Keratinocyte (primary cell): Measurements from ENCODE around the gene ASCC2. TPM values are rescaled to one million over a fixed set of nuclear protein-coding genes. Genes with fewer than 3 reads are reported as not detected.

Experiments used
- DNase-seq: peaks from one replicate; pipeline ENCODE4 v3.0.0-alpha.2; 2011; ENCODE audit warnings: low read depth, missing footprints, low spot score
- FAIRE-seq: peaks from 2 replicates; lab custom pipeline; 2011; peaks lifted over from hg19 to GRCh38; lab: Jason Lieb, UNC
- H2AFZ ChIP-seq: 2 replicates; pipeline ENCODE4 v1.6.0; 2012; ENCODE audit warnings: low read length, control low read depth, inconsistent platforms; ENCODE audit not compliant: control insufficient read depth
- H3K27ac ChIP-seq: 2 replicates; pipeline ENCODE4 v1.5.1; 2011; ENCODE audit warnings: low read length; ENCODE audit not compliant: control insufficient read depth, insufficient read depth
- H3K27me3 ChIP-seq: 3 replicates; pipeline ENCODE4 v1.6.0; 2011; ENCODE audit warnings: low read length; ENCODE audit not compliant: control insufficient read depth, insufficient read depth; ENCODE audit errors: extremely low read depth
- H3K36me3 ChIP-seq, 2 experiments: 2 replicates in 1 of 2; 3 replicates in 1 of 2; pipeline ENCODE4 v1.5.1; 2011; ENCODE audit warnings: low read length in 2 of 2, mild to moderate bottlenecking in 1 of 2; ENCODE audit not compliant: control insufficient read depth in 2 of 2, insufficient read depth in 2 of 2; ENCODE audit errors: extremely low read depth in 1 of 2
- H3K4me1 ChIP-seq: 3 replicates; pipeline ENCODE4 v1.5.1; 2011; ENCODE audit warnings: low read length; ENCODE audit not compliant: control insufficient read depth, insufficient read depth; ENCODE audit errors: extremely low read depth
- H3K4me2 ChIP-seq: 3 replicates; pipeline ENCODE4 v1.6.0; 2011; ENCODE audit warnings: low read depth, low read length; ENCODE audit not compliant: control insufficient read depth, insufficient read depth; ENCODE audit errors: extremely low read depth
- H3K4me3 ChIP-seq, 3 experiments: fragments of 200-600 bp in 1 of 3; sonication (generic) in 1 of 3; 2 replicates in 2 of 3; 3 replicates in 1 of 3; pipeline ENCODE4 v1.5.1; 2011 to 2016; ENCODE audit warnings: low read length in 3 of 3, mild to moderate bottlenecking in 3 of 3, control low read depth in 2 of 3, inconsistent platforms in 1 of 3, low read depth in 1 of 3, mixed read lengths in 1 of 3, mixed run types in 1 of 3, moderate library complexity in 1 of 3; ENCODE audit not compliant: control insufficient read depth in 2 of 3, insufficient read depth in 2 of 3; ENCODE audit errors: extremely low read depth in 1 of 3
- H3K79me2 ChIP-seq: 2 replicates; pipeline ENCODE4 v1.6.0; 2012; ENCODE audit warnings: low read length; ENCODE audit not compliant: control insufficient read depth, insufficient read depth
- H3K9ac ChIP-seq: 3 replicates; pipeline ENCODE4 v1.6.0; 2011; ENCODE audit warnings: low read length; ENCODE audit not compliant: control insufficient read depth, insufficient read depth; ENCODE audit errors: extremely low read depth
- H3K9me1 ChIP-seq: 3 replicates; pipeline ENCODE4 v1.6.0; 2011; ENCODE audit warnings: low read length; ENCODE audit not compliant: control insufficient read depth, insufficient read depth; ENCODE audit errors: extremely low read depth
- H3K9me3 ChIP-seq: 2 replicates; pipeline ENCODE4 v1.5.1; 2012; ENCODE audit warnings: low read depth, low read length; ENCODE audit not compliant: control insufficient read depth
- H4K20me1 ChIP-seq: 3 replicates; pipeline ENCODE4 v1.6.0; 2011; ENCODE audit warnings: low read length; ENCODE audit not compliant: control insufficient read depth, insufficient read depth; ENCODE audit errors: extremely low read depth
- CTCF ChIP-seq, 3 experiments: IDR thresholded peaks in 1 of 3; conservative IDR thresholded peaks in 1 of 3; optimal IDR thresholded peaks in 1 of 3; 2 replicates in 2 of 3; 3 replicates in 1 of 3; pipeline versions ENCODE3 to v1.5.1; 2011; ENCODE audit warnings: low read length in 3 of 3, mild to moderate bottlenecking in 3 of 3, moderate library complexity in 2 of 3, control low read depth in 1 of 3, inconsistent platforms in 1 of 3; ENCODE audit not compliant: insufficient read depth in 2 of 3; ENCODE audit errors: extremely low read depth in 1 of 3
- EZH2 ChIP-seq: IDR thresholded peaks from one replicate; pipeline ENCODE4 v1.6.1; 2012; ENCODE audit warnings: inconsistent platforms, mild to moderate bottlenecking, low read length, moderate library complexity
- dilution Hi-C: fragments of 300-500 bp; cut with MboI; formaldehyde crosslinking; loops from one replicate; pipeline ENCODE4 v1.7.0; 2020; ENCODE audit warnings: low sequenced_read_pairs; ENCODE audit not compliant: extremely low pct_ligation_motif_present
- polyA plus RNA-seq, 5 experiments: library from polyadenylated mRNA; depleted of rRNA in 3 of 5; stranded (reverse) in 3 of 5; stranded (forward) in 1 of 5; unstranded in 1 of 5; fragments of >200 nt; gene quantifications; 1 replicate in 1 of 5; 2 replicates in 3 of 5; 3 replicates in 1 of 5; pipeline versions ENCODE4 v1.2.1 to v1.2.3, GENCODE V29; 2011 to 2012; ENCODE audit warnings: missing spikeins in 2 of 5, low read depth in 1 of 5, low replicate concordance in 1 of 5

The ASCC2 gene
- polyA plus RNA-seq, 1 donor (not counting 4 experiments of a cell fraction or from before 2014, with no cell fraction given): 51.3 TPM

DNA sequence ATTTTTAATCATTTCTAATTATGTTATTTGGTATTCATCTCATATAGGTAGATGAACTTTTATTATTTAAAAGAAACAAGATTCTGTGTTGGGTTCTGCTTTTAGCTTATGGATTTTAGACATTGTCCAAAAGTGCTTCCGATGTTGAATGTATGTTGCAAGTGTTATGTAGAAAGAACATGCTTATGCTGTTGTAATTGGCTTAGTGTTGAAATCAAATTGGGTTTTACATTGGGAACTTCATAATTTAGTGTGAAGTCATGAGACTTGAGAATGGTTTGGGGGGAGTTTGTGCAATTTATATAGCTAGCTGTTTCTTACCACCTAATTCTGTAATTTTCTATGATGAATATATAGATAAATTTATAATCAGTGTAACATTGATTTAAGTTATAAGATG, 48.5 kb upstream of the ASCC2 start:
- dilution Hi-C loops: no loop called here
- Histone ChIP-seq H3K4me2 (no peak overlapping the region), H3K9me1 (no peaks in the 10 kb centered on the region), H4K20me1 (no peaks in the 10 kb centered on the region), H3K4me1 (peaks cover 20% of the 10 kb centered on the region), H3K79me2 (peaks cover 77% of the 10 kb centered on the region), H2AFZ (no peak overlapping the region), H3K9ac (no peak overlapping the region), H3K27me3 (no peaks in the 10 kb centered on the region), H3K4me3 (no peak overlapping the region), H3K9me3 (no peaks in the 10 kb centered on the region), H3K27ac (no peak overlapping the region), H3K36me3 (no peaks in the 10 kb centered on the region)
- DNase-seq (no peak), FAIRE-seq (no peak)
- no peak for TF ChIP-seq EZH2
- TF ChIP-seq CTCF (optimal IDR thresholded peaks at IDR 0.05 in 1 of 3, IDR thresholded peaks at IDR 0.05 in 1 of 3, conservative IDR thresholded peaks at IDR 0.05 in 1 of 3; ENCODE audit: extremely low read depth in 1 of 3, insufficient read depth in 2 of 3, low read length in 3 of 3): no peak

DNA sequence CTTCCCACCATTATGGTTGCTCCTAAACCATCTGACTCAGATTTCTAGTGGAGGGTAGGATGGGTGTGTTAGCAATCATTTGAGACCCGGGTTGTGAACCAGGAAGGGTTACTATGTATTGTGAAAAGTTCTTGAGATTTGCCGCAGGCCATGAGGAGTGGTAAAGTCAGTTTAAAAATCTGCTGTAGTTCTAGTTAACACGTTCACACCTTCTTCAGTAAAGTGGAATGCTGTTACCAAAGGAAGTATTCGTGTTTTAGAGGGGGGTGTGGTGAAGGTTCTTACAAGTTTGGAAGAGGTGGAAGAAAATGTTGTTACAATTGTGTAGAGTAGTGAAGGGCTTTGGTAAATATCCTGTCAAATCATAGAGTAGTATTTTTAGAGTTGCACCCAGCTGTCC, 47.5 kb upstream of the ASCC2 start:
- dilution Hi-C loops: no loop called here
- DNase-seq (no peak), FAIRE-seq (peak; percentile 26)
- no peaks in the 10 kb centered on the region for H3K36me3 ChIP-seq
- no peaks in the 10 kb centered on the region for H3K27me3 ChIP-seq
- H4K20me1 ChIP-seq: no peaks in the 10 kb centered on the region
- H3K9me3 ChIP-seq: no peaks in the 10 kb centered on the region
- peaks cover 68% of the 10 kb centered on the region for H3K79me2 ChIP-seq
- H3K4me2 ChIP-seq: peak overlapping the region; percentile 47
- no peaks in the 10 kb centered on the region for H3K9me1 ChIP-seq
- H3K9ac ChIP-seq: no peak overlapping the region
- peaks cover 20% of the 10 kb centered on the region for H3K4me1 ChIP-seq
- TF ChIP-seq CTCF (optimal IDR thresholded peaks at IDR 0.05 in 1 of 3, IDR thresholded peaks at IDR 0.05 in 1 of 3, conservative IDR thresholded peaks at IDR 0.05 in 1 of 3; ENCODE audit: extremely low read depth in 1 of 3, insufficient read depth in 2 of 3, low read length in 3 of 3): no peak
- TF ChIP-seq EZH2: no peak
- H3K4me3 ChIP-seq: no peak overlapping the region
- H3K27ac ChIP-seq: no peak overlapping the region
- no peak overlapping the region for H2AFZ ChIP-seq
